Heart left ventricle (tissue), 16 donors: ENCODE measurements around the gene ACSL6. TPM values are rescaled to one million over a fixed set of nuclear protein-coding genes. Genes with fewer than 3 reads are reported as not detected.

Experiments
- ATAC-seq, 4 donors: fragments of 200-7000 bp; cut with Tn5 transposase; one replicate each; pipeline ENCODE4 v1.9.1; 2020 to 2022; ENCODE audit warnings: moderate library complexity in 4 of 4, mild to moderate bottlenecking in 3 of 4, moderate number of reproducible peaks in 1 of 4
- DNase-seq, 5 donors: peaks; one replicate each; pipeline ENCODE4 v3.0.0-alpha.2; 2020
- H3K27ac ChIP-seq, 12 donors: fragments of 200-600 bp; sonication (generic) in 4 of 12; one replicate each; pipeline versions ENCODE4 v1.5.0 to v1.8.0; 2016 to 2022; ENCODE audit warnings: mild to moderate bottlenecking in 2 of 12
- H3K27me3 ChIP-seq, 9 donors: fragments of 200-600 bp; sonication (generic) in 2 of 9; one replicate each; pipeline versions ENCODE4 v1.5.1 to v1.8.0; 2016 to 2022; ENCODE audit warnings: mild to moderate bottlenecking in 3 of 9
- H3K36me3 ChIP-seq, 9 donors: fragments of 200-600 bp; sonication (generic) in 2 of 9; one replicate each; pipeline versions ENCODE4 v1.5.0 to v1.8.0; 2018 to 2022; ENCODE audit warnings: mild to moderate bottlenecking in 2 of 9
- H3K4me1 ChIP-seq, 12 donors: fragments of 200-600 bp; sonication (generic) in 4 of 12; one replicate each; pipeline versions ENCODE4 v1.5.0 to v1.8.0; 2016 to 2022; ENCODE audit warnings: mild to moderate bottlenecking in 3 of 12
- H3K4me3 ChIP-seq, 12 donors: fragments of 200-600 bp; sonication (generic) in 4 of 12; one replicate each; pipeline versions ENCODE4 v1.5.0 to v1.8.0; 2017 to 2022; ENCODE audit warnings: mild to moderate bottlenecking in 9 of 12, moderate library complexity in 4 of 12
- H3K9me3 ChIP-seq, 12 donors: fragments of 200-600 bp; sonication (generic) in 4 of 12; one replicate each; pipeline versions ENCODE4 v1.5.0 to v1.8.0; 2016 to 2022; ENCODE audit warnings: mild to moderate bottlenecking in 1 of 12
- CTCF ChIP-seq, 12 donors: fragments of 200-600 bp; sonication (generic) in 4 of 12; IDR thresholded peaks; one replicate each; pipeline versions ENCODE4 v1.5.0 to v1.8.0; 2018 to 2022; ENCODE audit warnings: antibody characterized with exemption in 12 of 12, mild to moderate bottlenecking in 5 of 12
- POLR2A ChIP-seq, 2 donors: fragments of 450-650 bp; IDR thresholded peaks; one replicate each; pipeline ENCODE4 v1.6.1; 2017; ENCODE audit warnings: antibody characterized with exemption in 2 of 2, mild to moderate bottlenecking in 2 of 2, moderate library complexity in 2 of 2
- WGBS, 4 donors: extraction: QIAGEN DNeasy Blood & Tissue Kit in 2 of 4; methylation state at CpG; one replicate each; pipeline versions ENCODE4 v1.1.5 to v1.1.7; 2013 to 2018; 5-methylcytosine and 5-hydroxymethylcytosine counted together
- intact Hi-C, 10 donors: fragments of 100-400 bp; cut with DNase I; formaldehyde crosslinking; loops; one replicate each; pipeline versions ENCODE4 v1.11.1 to v1.14.2; 2022
- polyA plus RNA-seq, 2 donors: library from polyadenylated mRNA; stranded (reverse); fragments of 200-250 nt; gene quantifications; one replicate each; pipeline ENCODE4 v1.2.3, GENCODE V29; 2013
- total RNA-seq, 9 donors: library from RNA; depleted of rRNA in 2 of 9; stranded (reverse); fragments of >200 nt in 2 of 9; fragmentation: NEBNext Ultra II Directional in 3 of 9; extraction: Animal tissue kit (Norgen Biotek cat#: 25700) in 3 of 9; gene quantifications; one replicate each; pipeline versions ENCODE4 v1.1.0 to v1.2.4, GENCODE V29; 2016 to 2023
- donor health status: ischemic (EF 13 %, LVEDD 7.1; RV severe dilation, severe dysfunction).
- donor health status: healthy with polysubstance abuse.
- donor health status: DM: no; HTN: yes; CAD: no.
- donor health status: DM: no; HTN: no; CAD: no.
- donor health status: ischemic (EF 25% LVEDD 6.9; RV normal size, moderate dysfunction).
- donor health status: ischemic (EF 25% LVEDD 5.7; RV mildly dilated, moderate dysfunction).
- donor health status: healthy.
- donor health status: DM: yes; HTN: yes; CAD: no.
- donor health status: ischemic (EF 35%, LVEDD 5.7; RV mildly dilated, moderate dysfunction).
- donor health status: nonischemic (EF 11% LVEDD 7.7; RV severe dilation, severe dysfunction).
- donor health status: DM: yes; HTN: yes; CAD: no.
- donor health status: PGD.
- donor health status: ischemic (EF 29% LVEDD 5.4; RV normal size, mild dysfunction).
- donor health status: nonischemic (EF 23%, LVEDD 6.1; RV moderate dilation, normal function).

Gene ACSL6
- total and polyA plus RNA-seq, 11 donors = 0.33 to 3.8 (median 2.1) TPM

DNA sequence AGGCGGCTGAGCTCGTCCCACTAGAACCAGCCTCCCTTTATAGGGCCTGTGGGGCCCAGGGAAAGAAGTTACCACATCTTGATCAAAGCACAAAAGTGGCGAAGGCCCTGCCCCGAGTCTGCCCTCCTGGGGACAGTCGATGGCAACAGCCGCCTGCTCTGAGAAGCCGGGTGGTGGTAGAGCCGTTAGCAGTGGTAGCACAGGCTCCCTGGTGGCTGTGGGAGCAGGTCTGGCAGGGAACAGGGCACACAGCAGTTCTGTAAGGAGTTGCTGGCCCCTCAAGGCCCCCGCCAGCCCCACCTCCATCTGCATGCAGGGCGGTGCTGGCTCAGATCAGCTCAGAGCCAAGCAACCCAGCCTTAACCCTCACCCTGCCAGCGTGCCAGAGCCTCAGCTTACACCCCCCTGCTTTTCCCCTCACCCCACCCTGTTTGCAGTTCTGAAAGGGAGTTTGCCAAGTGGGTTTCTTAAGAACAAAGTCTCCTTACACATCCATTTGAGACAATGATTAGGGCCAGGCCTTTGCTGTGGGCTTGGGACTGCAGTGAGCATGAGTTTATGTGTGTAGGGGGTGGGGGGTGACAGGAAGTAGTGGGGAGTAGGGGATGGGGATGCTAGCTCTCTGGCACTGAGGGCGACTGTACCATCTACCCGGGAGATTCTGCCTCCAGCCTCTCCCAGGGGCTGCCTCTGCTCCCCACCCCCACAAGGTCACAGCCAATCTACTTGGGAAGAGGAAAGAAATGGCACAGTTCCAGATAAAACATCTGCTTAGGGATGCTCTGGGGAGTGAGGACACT, 11.8 kb downstream of the ACSL6 start:
- Histone ChIP-seq H3K9me3 (no peaks in the 10 kb centered on the region), H3K27ac (no peak overlapping the region), H3K4me1 (peaks cover 0 to 28% (median 11%) of the 10 kb centered on the region in 12 donors), H3K27me3 (no peaks in the 10 kb centered on the region), H3K36me3 (no peaks in the 10 kb centered on the region), H3K4me3 (no peak overlapping the region)
- intact Hi-C loops = loop anchor here in 5 of 10 donors (10.0 kb wide), 2 partner anchors 565 to 575 kb away; no protein-coding TSS in a partner anchor
- DNase-seq (peak in 1 of 5 donors; percentile 7), ATAC-seq (no peak)
- TF ChIP-seq CTCF (IDR thresholded peaks at IDR 0.05) = no peak
- no peak for TF ChIP-seq POLR2A (IDR thresholded peaks at IDR 0.05)
- 62 to 72% (median 63%) methylated on average over 11 to 13 of the region's 13 CpGs for WGBS, 4 donors

GRCh38 chr5:131999041-131999440, 12.4 kb downstream of the ACSL6 start:
- no peaks in the 10 kb centered on the region for H3K36me3 ChIP-seq
- H3K27ac ChIP-seq = no peak overlapping the region
- peaks cover 0 to 26% (median 11%) of the 10 kb centered on the region in 12 donors for H3K4me1 ChIP-seq
- intact Hi-C loops = no loop called here
- no peaks in the 10 kb centered on the region for H3K27me3 ChIP-seq
- no peak for DNase-seq
- no peak for ATAC-seq
- no peaks in the 10 kb centered on the region for H3K9me3 ChIP-seq
- WGBS, 4 donors = 85 to 94% (median 89%) methylated on average over 2 of the region's 2 CpGs
- TF ChIP-seq CTCF (IDR thresholded peaks at IDR 0.05) (no peak), POLR2A (IDR thresholded peaks at IDR 0.05) (no peak)
- H3K4me3 ChIP-seq = no peak overlapping the region

DNA sequence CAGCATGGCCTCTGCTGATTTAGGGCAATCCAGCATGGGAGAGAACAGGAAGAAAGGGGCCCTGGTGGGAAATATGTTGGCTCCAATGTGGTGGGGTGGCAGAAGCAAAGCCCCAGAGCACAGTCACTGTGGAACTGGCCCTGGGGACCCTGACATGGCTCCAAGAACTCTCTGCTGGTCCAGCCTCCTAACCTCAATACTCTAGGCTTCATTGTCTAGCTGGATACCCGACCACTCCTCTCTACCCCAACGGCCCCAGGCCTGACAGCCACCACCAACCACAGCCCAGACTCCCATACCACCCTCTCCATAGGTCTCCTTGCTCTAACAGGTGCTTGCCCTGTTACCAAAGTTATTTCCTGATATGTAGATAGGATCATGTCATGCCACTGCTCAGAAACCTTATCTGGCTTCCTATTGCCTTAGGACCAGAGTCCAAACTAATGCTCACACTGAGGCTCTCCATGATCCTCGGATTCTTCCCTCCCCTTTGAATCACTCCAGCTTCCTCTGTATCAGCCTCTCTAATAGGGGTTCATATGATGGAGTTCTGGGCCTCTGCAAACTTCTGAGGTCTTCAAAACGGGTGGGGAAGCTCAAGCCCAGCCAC, 12.9 kb downstream of the ACSL6 start:
- H3K27me3 ChIP-seq = no peaks in the 10 kb centered on the region
- no peak for TF ChIP-seq POLR2A (IDR thresholded peaks at IDR 0.05)
- TF ChIP-seq CTCF (IDR thresholded peaks at IDR 0.05) = no peak
- 72 to 80% (median 78%) methylated on average over 4 of the region's 4 CpGs for WGBS, 4 donors
- no peaks in the 10 kb centered on the region for H3K36me3 ChIP-seq
- H3K4me1 ChIP-seq = peaks cover 0 to 21% (median 8%) of the 10 kb centered on the region in 12 donors
- no peak overlapping the region for H3K4me3 ChIP-seq
- no peaks in the 10 kb centered on the region for H3K9me3 ChIP-seq
- H3K27ac ChIP-seq = no peak overlapping the region
- peak in 1 of 5 donors; percentile 9 for DNase-seq
- intact Hi-C loops = no loop called here
- no peak for ATAC-seq

DNA sequence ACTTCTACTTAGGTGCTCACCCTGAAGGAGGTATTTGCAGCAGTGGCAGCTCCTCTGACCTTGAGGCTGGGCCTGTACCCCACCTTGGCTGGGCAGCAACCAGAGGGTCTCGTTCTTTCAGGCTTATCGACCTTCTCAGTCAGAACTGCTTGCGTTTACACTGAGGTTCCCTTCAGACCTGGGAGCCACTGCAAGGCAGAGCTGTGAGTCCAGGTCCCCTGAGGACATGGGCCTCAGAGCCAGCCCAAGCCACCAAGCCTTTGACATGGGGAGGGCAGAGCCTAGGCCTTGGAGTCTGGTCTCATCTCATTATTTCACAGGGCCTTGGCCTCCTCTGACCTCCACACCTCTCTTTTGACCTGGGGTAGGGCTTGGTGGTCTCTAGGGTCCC, 13.7 kb downstream of the ACSL6 start:
- Histone ChIP-seq H3K4me1 (peaks cover 0 to 13% (median 1%) of the 10 kb centered on the region in 12 donors), H3K36me3 (no peaks in the 10 kb centered on the region), H3K27ac (no peak overlapping the region), H3K9me3 (no peaks in the 10 kb centered on the region), H3K27me3 (no peaks in the 10 kb centered on the region), H3K4me3 (no peak overlapping the region)
- WGBS, 4 donors = 94 to 100% (median 98%) methylated on average over 2 to 3 of the region's 3 CpGs
- intact Hi-C loops = no loop called here
- peak in 1 of 5 donors; percentile 1 for DNase-seq
- no peak for TF ChIP-seq POLR2A (IDR thresholded peaks at IDR 0.05)
- TF ChIP-seq CTCF (IDR thresholded peaks at IDR 0.05) = no peak
- no peak for ATAC-seq
